SJCRH30 (cell line): ENCODE measurements around the gene FLT1. TPM values are rescaled to one million over a fixed set of nuclear protein-coding genes. Genes with fewer than 3 reads are reported as not detected.

Source experiments
- DNase-seq, 2 experiments: peaks; one replicate each; pipeline ENCODE4 v3.0.0-alpha.2; 2015 to 2020
- H3K27ac ChIP-seq: fragments of 250-450 bp; sonication (Bioruptor Pico); 2 replicates; pipeline ENCODE4 v1.5.1; 2020; ENCODE audit warnings: mild to moderate bottlenecking, moderate library complexity
- H3K27me3 ChIP-seq: fragments of 250-450 bp; sonication (Bioruptor Pico); 2 replicates; pipeline ENCODE4 v1.5.1; 2020; ENCODE audit warnings: mild to moderate bottlenecking, moderate library complexity
- H3K36me3 ChIP-seq: fragments of 250-450 bp; sonication (Bioruptor Pico); 2 replicates; pipeline ENCODE4 v1.5.1; 2020; ENCODE audit warnings: mild to moderate bottlenecking, moderate library complexity
- H3K4me1 ChIP-seq: fragments of 250-450 bp; sonication (Bioruptor Pico); 2 replicates; pipeline ENCODE4 v1.5.1; 2020; ENCODE audit warnings: mild to moderate bottlenecking, moderate library complexity
- H3K4me3 ChIP-seq: fragments of 250-450 bp; sonication (Bioruptor Pico); 2 replicates; pipeline ENCODE4 v1.5.1; 2020; ENCODE audit warnings: mild to moderate bottlenecking, moderate library complexity
- H3K9me3 ChIP-seq: fragments of 250-450 bp; sonication (Bioruptor Pico); replicated peaks from 2 replicates; pipeline ENCODE4 v1.5.1; 2020; ENCODE audit warnings: mild to moderate bottlenecking, moderate library complexity
- total RNA-seq: library from RNA; depleted of rRNA; stranded (reverse); fragments of >200 nt; shearing (Covaris generic); gene quantifications from 2 replicates; pipeline ENCODE4 v1.2.3, GENCODE V29; 2014

The FLT1 gene
- total RNA-seq, 1 experiment from 2014 or later = 0.36 TPM

DNA sequence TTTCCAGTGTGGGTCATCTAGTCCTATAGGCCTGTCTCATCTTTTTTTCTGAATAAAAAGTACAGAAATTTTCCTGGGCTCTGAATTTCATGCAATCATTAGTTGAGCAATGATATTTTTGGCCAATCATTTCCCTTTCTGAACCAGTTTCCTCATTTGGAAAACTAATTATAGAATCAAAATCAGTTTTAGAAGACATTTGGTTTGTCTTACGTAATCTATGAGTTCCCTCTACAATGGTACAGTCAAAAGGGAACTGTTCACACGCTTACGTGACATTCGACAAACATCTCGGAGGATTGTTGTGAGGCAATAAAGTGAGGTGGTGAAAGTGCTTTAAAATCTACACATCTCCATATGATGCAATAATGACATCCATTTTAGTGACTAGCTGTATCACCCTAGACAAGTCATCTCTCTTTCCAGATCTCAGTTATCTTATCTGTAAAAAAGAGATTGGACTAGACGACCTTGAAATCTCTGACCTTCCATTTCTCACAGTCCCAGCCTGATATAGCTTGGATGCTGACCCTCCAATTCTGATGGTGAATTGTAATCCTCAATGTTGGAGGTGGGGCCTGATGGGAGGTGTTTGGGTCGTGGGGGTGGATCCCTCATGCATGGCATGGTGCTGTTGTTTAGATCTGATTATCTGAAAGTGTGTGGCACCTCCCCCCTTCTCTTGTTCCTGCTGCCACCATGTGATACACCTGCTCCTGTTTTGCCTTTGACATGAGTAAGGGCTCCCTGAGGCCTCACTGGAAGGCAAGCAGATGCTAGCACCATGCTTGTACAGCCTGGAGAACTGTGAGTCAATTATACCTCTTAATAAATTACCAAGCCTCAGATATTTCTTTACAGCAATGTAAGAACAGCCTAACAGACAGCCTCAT lies 26.7 kb downstream of the FLT1 start:
- H3K36me3 ChIP-seq = no peaks in the 10 kb centered on the region
- no peak overlapping the region for H3K27ac ChIP-seq
- H3K27me3 ChIP-seq = 0 out of 2 replicates have a peak, but pooled peaks cover 6% of the 10 kb centered on the region
- no peak for DNase-seq
- no peaks in the 10 kb centered on the region for H3K4me1 ChIP-seq
- H3K9me3 ChIP-seq = no peaks in the 10 kb centered on the region
- no peak overlapping the region for H3K4me3 ChIP-seq

GRCh38 chr13:28467034-28467433 lies 27.9 kb downstream of the FLT1 start:
- H3K4me1 ChIP-seq = no peaks in the 10 kb centered on the region
- H3K27me3 ChIP-seq = 0 out of 2 replicates have a peak, but pooled peaks cover 6% of the 10 kb centered on the region
- no peak for DNase-seq
- no peaks in the 10 kb centered on the region for H3K36me3 ChIP-seq
- no peaks in the 10 kb centered on the region for H3K9me3 ChIP-seq
- no peak overlapping the region for H3K4me3 ChIP-seq
- H3K27ac ChIP-seq = no peak overlapping the region

- 0 out of 2 replicates have a peak, but pooled peaks cover 6% of the 10 kb centered on the region for H3K27me3 ChIP-seq
These were observed 28.8 kb downstream of the FLT1 start for GRCh38 chr13:28466151-28466550.

GRCh38 chr13:28464861-28465460 lies 30.0 kb downstream of the FLT1 start:
- H3K9me3 ChIP-seq = no peaks in the 10 kb centered on the region

More at GRCh38 chr13:28466151-28466550, 28.8 kb downstream of the FLT1 start:
- Histone ChIP-seq H3K36me3 (peaks cover 2% of the 10 kb centered on the region; the same call in 1 of the 2 replicates), H3K9me3 (no peaks in the 10 kb centered on the region), H3K4me1 (no peaks in the 10 kb centered on the region), H3K4me3 (no peak overlapping the region), H3K27ac (no peak overlapping the region)
- DNase-seq = no peak

DNA sequence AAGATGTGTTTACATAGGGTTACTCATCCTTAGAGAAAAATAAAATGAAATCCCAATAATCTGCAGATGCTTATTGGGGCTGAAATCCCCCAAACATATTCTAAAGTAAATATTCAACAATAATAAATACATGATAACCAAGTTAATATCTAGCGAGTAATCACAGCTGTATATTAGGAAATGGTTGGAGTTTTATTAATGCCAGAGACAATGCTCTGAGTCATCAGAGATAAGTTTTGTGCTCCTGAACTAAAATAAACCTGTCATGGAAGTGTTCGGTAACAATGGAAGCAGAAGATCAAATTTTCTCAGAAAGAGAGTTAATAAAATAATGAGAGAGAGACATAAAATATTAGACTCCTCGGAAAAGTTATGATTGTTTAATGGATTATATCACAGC lies 31.4 kb downstream of the FLT1 start:
- Histone ChIP-seq H3K27ac (no peak overlapping the region), H3K36me3 (peaks cover 2% of the 10 kb centered on the region; the same call in 1 of the 2 replicates), H3K4me3 (no peak overlapping the region), H3K9me3 (no peaks in the 10 kb centered on the region), H3K27me3 (0 out of 2 replicates have a peak, but pooled peaks cover 6% of the 10 kb centered on the region), H3K4me1 (no peaks in the 10 kb centered on the region)
- DNase-seq = no peak

More at GRCh38 chr13:28464861-28465460, 30.0 kb downstream of the FLT1 start:
- Histone ChIP-seq H3K4me3 (no peak overlapping the region), H3K27me3 (0 out of 2 replicates have a peak, but pooled peaks cover 6% of the 10 kb centered on the region), H3K4me1 (no peaks in the 10 kb centered on the region), H3K36me3 (peaks cover 2% of the 10 kb centered on the region; the same call in 1 of the 2 replicates), H3K27ac (no peak overlapping the region)
- DNase-seq = no peak

- Histone ChIP-seq H3K4me3 (no peak overlapping the region), H3K4me1 (no peaks in the 10 kb centered on the region), H3K27ac (no peak overlapping the region), H3K27me3 (0 out of 2 replicates have a peak, but pooled peaks cover 6% of the 10 kb centered on the region), H3K36me3 (peaks cover 2% of the 10 kb centered on the region; the same call in 1 of the 2 replicates), H3K9me3 (no peaks in the 10 kb centered on the region)
- DNase-seq = no peak
These were observed 35.0 kb downstream of the FLT1 start for GRCh38 chr13:28459911-28460310.

DNA sequence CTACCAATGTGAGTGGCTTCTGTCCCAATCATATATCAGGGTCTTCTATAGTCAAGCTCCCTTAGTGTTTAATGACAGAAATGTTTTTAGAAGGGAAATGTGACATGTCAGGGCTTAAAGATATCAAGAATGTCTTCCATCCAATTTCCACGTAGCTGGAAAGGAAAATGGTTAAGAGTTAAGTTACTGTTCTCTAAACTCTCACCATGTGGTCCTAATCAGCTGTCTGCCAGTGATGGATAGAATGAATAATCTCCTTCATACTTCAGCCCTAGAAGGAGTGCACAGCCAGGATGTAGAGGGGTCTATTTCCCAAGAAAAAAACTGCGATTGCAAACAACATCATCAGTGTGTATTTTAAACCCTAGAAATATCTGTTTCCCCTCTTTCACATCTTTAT lies 36.3 kb downstream of the FLT1 start:
- Histone ChIP-seq H3K27me3 (0 out of 2 replicates have a peak, but pooled peaks cover under 1% of the 10 kb centered on the region), H3K4me1 (no peaks in the 10 kb centered on the region), H3K36me3 (peaks cover 2% of the 10 kb centered on the region; the same call in 1 of the 2 replicates), H3K4me3 (no peak overlapping the region), H3K9me3 (no peaks in the 10 kb centered on the region), H3K27ac (no peak overlapping the region)
- DNase-seq = no peak

DNA sequence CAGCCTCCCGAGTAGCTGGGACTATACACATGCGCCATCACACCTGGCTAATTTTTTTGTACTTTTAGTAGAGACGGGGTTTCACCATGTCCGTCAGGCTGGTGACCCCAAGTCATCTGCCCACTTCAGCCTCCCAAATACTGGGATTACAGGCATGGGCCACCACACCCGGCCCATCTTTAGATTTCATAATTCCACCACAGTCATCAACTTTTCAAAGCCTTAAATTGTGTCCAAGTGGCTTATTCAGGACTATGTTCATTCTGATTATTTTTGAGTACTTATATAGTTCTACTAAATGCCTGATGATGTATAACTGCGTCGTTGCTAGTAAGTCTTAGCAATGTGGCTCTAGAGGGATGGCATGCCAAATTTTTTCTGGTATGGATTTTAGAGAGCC lies 36.9 kb downstream of the FLT1 start:
- Histone ChIP-seq H3K27me3 (no peaks in the 10 kb centered on the region), H3K36me3 (peaks cover 2% of the 10 kb centered on the region; the same call in 1 of the 2 replicates), H3K9me3 (no peaks in the 10 kb centered on the region), H3K4me3 (no peak overlapping the region), H3K27ac (no peak overlapping the region), H3K4me1 (no peaks in the 10 kb centered on the region)
- no peak for DNase-seq

DNA sequence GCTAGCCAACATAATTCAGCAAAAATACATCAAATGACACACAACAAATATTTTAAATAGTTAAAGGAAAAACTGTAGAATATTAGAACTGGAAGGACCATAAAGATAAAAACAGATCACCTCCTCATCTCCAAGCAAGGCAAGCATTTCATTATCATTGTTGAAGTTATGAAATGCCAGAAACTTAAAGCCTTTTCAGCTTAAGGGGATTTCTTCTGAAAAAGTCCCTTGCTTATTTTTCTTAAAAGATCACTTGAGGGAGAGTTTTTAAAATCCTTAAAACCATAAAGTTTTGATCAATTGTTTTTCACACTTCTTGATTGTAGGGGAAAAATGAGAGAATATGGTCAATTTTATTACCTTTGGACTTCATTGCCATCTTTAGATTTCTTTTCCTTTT lies 37.4 kb downstream of the FLT1 start:
- H3K4me3 ChIP-seq = no peak overlapping the region
- H3K9me3 ChIP-seq = no peaks in the 10 kb centered on the region
- no peak for DNase-seq
- H3K27me3 ChIP-seq = no peaks in the 10 kb centered on the region
- no peaks in the 10 kb centered on the region for H3K4me1 ChIP-seq
- H3K36me3 ChIP-seq = peaks cover 2% of the 10 kb centered on the region; the same call in 1 of the 2 replicates
- no peak overlapping the region for H3K27ac ChIP-seq

- no peak overlapping the region for H3K4me3 ChIP-seq
- H3K27me3 ChIP-seq = no peaks in the 10 kb centered on the region
- DNase-seq = no peak
- no peak overlapping the region for H3K27ac ChIP-seq
- H3K36me3 ChIP-seq = no peaks in the 10 kb centered on the region
- H3K9me3 ChIP-seq = no peaks in the 10 kb centered on the region
- no peaks in the 10 kb centered on the region for H3K4me1 ChIP-seq
These were observed 39.2 kb downstream of the FLT1 start for GRCh38 chr13:28455580-28456194.

- Histone ChIP-seq H3K27ac (no peak overlapping the region), H3K4me3 (no peak overlapping the region), H3K27me3 (no peaks in the 10 kb centered on the region), H3K9me3 (0 out of 2 replicates have a peak, but pooled peaks cover 5% of the 10 kb centered on the region), H3K4me1 (no peaks in the 10 kb centered on the region), H3K36me3 (no peaks in the 10 kb centered on the region)
- DNase-seq = no peak
These were observed 42.2 kb downstream of the FLT1 start for GRCh38 chr13:28452755-28453154.

- H3K27me3 ChIP-seq = no peaks in the 10 kb centered on the region
- no peak overlapping the region for H3K27ac ChIP-seq
- no peaks in the 10 kb centered on the region for H3K36me3 ChIP-seq
- H3K4me1 ChIP-seq = no peaks in the 10 kb centered on the region
- H3K9me3 ChIP-seq = 0 out of 2 replicates have a peak, but pooled peaks cover 5% of the 10 kb centered on the region
- DNase-seq = peak; percentile 4 to 10
- no peak overlapping the region for H3K4me3 ChIP-seq
These were observed 43.3 kb downstream of the FLT1 start for GRCh38 chr13:28451482-28452217.

DNA sequence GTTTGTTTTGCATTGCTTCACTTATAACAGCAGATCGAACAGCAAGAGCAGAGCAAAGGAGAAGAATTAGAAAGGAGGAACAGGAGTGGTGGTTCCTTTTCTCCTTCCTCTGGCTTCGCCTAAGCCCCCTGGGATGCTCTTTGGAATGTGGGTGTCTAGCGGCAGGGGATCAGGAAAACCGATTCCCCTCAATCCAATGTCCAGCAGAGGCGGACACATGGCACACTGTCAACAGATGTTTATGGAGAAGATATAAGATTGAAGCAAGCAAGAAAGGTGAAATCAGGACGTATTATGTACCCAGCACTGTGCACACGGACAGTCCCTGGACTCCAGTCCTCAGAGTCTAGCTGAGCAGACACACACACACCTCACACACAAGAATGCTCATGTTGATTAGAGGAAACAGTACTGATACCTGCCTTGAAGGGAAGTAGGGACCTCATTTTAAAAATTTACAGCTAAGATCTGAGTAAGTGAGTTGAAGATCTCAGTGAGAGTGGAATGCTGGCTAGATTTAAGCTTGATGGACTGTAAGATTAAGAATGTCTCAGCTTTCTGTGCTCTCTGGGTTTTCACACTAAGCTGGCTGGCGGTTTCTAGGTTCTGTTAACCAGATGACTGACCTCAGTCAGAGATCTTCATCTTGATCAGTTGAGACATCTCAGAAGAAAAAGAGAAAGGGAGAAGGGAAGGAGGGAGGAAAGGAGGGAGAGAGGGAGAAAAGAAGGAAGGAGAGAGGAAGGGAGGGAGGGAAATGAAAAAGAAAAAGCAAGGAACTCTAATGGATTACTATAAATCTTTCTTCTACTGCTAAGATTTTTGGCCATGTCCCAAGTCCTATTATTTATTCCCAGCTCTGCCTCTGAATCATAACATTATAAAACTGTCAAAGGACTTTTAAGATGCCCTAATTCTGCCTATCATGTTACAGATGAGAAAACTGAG lies 44.8 kb downstream of the FLT1 start:
- DNase-seq = no peak
- H3K9me3 ChIP-seq = 0 out of 2 replicates have a peak, but pooled peaks cover 5% of the 10 kb centered on the region
- no peaks in the 10 kb centered on the region for H3K27me3 ChIP-seq
- H3K36me3 ChIP-seq = no peaks in the 10 kb centered on the region
- no peaks in the 10 kb centered on the region for H3K4me1 ChIP-seq
- H3K27ac ChIP-seq = no peak overlapping the region
- H3K4me3 ChIP-seq = no peak overlapping the region
